WERI-Rb-1 (cell line): Measurements from ENCODE around the gene MTF1.

ENCODE experiments used
- DNase-seq: peaks from one replicate; pipeline ENCODE4 v3.0.0-alpha.2; 2020
- H3K27ac ChIP-seq: fragments of 250-450 bp; sonication (Bioruptor Pico); 2 replicates; pipeline ENCODE4 v1.5.1; 2020; ENCODE audit warnings: mild to moderate bottlenecking, moderate library complexity
- H3K27me3 ChIP-seq: fragments of 250-450 bp; sonication (Bioruptor Pico); 2 replicates; pipeline ENCODE4 v1.5.1; 2021; ENCODE audit warnings: mild to moderate bottlenecking, low read depth, moderate library complexity; ENCODE audit not compliant: insufficient read depth, severe bottlenecking
- H3K36me3 ChIP-seq: fragments of 250-450 bp; sonication (Bioruptor Pico); 2 replicates; pipeline ENCODE4 v1.5.1; 2020; ENCODE audit warnings: mild to moderate bottlenecking, moderate library complexity
- H3K4me3 ChIP-seq: 2 replicates; pipeline ENCODE4 v1.5.1; 2011; ENCODE audit warnings: low read depth, mild to moderate bottlenecking, control low read depth, low read length
- H3K9me3 ChIP-seq: fragments of 250-450 bp; sonication (Bioruptor Pico); 2 replicates; pipeline ENCODE4 v1.5.1; 2021; ENCODE audit warnings: mild to moderate bottlenecking, moderate library complexity; ENCODE audit not compliant: severe bottlenecking
- TF ChIP-seq, protein P1 (sequence below): IDR thresholded peaks from 2 replicates; pipeline ENCODE4 v1.5.1; 2011; ENCODE audit warnings: low read depth, mild to moderate bottlenecking, control low read depth, inconsistent platforms, low read length

The MTF1 gene

DNA sequence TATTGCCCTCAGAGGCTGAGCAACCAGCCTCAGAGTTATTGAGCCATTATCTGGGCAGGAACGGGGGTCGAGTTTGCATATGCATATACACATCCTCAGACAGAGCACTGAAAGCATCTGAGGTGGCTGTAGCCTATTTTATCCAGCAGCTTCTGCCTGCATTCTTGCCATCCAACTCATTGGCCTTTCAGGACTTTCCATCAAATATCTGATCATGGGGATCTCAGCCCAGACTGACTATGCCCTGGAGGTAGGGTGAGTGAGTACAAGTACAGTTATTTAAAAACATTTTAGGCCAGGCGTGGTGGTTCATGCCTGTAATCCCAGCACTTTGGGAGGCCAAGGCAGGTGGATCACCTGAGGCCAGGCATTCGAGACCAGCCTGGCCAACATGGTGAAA, 1.8 kb upstream of the MTF1 start:
- TF ChIP-seq, protein P1, sequence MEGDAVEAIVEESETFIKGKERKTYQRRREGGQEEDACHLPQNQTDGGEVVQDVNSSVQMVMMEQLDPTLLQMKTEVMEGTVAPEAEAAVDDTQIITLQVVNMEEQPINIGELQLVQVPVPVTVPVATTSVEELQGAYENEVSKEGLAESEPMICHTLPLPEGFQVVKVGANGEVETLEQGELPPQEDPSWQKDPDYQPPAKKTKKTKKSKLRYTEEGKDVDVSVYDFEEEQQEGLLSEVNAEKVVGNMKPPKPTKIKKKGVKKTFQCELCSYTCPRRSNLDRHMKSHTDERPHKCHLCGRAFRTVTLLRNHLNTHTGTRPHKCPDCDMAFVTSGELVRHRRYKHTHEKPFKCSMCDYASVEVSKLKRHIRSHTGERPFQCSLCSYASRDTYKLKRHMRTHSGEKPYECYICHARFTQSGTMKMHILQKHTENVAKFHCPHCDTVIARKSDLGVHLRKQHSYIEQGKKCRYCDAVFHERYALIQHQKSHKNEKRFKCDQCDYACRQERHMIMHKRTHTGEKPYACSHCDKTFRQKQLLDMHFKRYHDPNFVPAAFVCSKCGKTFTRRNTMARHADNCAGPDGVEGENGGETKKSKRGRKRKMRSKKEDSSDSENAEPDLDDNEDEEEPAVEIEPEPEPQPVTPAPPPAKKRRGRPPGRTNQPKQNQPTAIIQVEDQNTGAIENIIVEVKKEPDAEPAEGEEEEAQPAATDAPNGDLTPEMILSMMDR = no peak
- Histone ChIP-seq H3K9me3 (no peaks in the 10 kb centered on the region), H3K27me3 (no peaks in the 10 kb centered on the region), H3K4me3 (no peak overlapping the region), H3K36me3 (peaks cover 36% of the 10 kb centered on the region), H3K27ac (no peak overlapping the region)
- no peak for DNase-seq

DNA sequence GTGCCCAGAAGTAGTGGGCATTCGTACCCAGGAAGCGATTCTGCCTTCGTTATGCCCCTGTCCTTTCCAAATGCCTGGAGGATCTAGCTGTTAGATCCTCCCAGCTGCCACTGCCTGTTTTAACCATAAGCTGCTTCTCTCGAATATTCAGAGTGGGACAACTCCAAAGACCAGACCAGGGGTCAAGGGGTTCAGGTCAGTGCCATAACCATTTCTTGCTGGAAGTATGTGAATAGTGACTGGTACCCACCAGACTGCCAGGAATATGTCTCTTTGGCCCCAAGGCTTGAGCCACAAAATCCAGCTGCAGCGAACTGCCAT, 914 bp upstream of the MTF1 start:
- no peak overlapping the region for H3K27ac ChIP-seq
- DNase-seq = no peak
- no peaks in the 10 kb centered on the region for H3K27me3 ChIP-seq
- TF ChIP-seq, protein P1 = no peak
- H3K9me3 ChIP-seq = no peaks in the 10 kb centered on the region
- H3K4me3 ChIP-seq = peak overlapping the region; percentile 96
- peaks cover 36% of the 10 kb centered on the region for H3K36me3 ChIP-seq

GRCh38 chr1:37858931-37859506, 373 bp downstream of the MTF1 start:
- TF ChIP-seq, protein P1 = no peak
- H3K27me3 ChIP-seq = no peaks in the 10 kb centered on the region
- DNase-seq = no peak
- peak overlapping the region; percentile 96 for H3K4me3 ChIP-seq
- peaks cover 39% of the 10 kb centered on the region for H3K36me3 ChIP-seq
- no peaks in the 10 kb centered on the region for H3K9me3 ChIP-seq
- H3K27ac ChIP-seq = peak overlapping the region; percentile 67

DNA sequence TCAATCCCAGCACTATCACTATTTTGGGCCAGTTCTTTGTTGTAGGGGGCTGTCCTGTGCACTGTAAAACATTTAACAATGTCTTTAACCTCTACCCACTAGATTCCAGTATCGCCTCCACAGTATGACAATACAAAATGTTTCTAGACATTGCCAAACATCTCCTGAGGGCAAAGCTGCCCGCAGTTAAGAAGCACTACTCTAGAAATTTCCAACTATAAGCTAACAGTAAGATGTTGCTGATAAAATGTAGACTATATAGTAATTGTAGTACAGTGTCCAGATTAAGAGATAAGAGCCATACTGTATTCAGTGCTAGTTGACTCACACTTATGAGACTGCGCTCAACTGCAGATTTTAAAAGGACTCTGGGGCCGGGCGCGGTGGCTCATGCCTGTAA, 5.0 kb downstream of the MTF1 start:
- no peak for DNase-seq
- Histone ChIP-seq H3K27ac (no peak overlapping the region), H3K9me3 (no peaks in the 10 kb centered on the region), H3K27me3 (no peaks in the 10 kb centered on the region), H3K4me3 (no peak overlapping the region), H3K36me3 (peaks cover 38% of the 10 kb centered on the region)
- TF ChIP-seq, protein P1 = no peak

DNA sequence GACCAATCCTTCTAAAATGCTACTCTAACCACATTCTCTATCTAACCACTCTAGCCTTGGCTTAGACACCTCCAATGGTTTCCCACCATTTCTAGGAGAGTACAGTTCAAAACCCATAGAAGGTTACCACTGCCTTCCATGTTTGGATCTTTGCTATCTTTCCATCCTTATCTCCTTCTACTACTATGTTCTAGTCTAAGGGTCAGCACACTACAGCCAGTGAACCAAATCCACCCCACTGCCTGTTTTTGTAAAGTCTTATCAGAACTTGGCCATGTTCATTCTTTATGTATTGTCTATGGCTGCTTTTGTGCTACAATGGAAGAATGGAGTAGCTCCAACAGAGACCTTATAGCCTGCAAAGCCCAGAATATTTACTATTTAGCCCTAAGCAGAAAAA, 6.2 kb downstream of the MTF1 start:
- Histone ChIP-seq H3K9me3 (no peaks in the 10 kb centered on the region), H3K36me3 (peaks cover 38% of the 10 kb centered on the region), H3K4me3 (no peak overlapping the region), H3K27ac (no peak overlapping the region), H3K27me3 (no peaks in the 10 kb centered on the region)
- TF ChIP-seq, protein P1 = no peak
- DNase-seq = no peak

- Histone ChIP-seq H3K27me3 (no peaks in the 10 kb centered on the region), H3K27ac (no peak overlapping the region), H3K4me3 (no peak overlapping the region), H3K9me3 (no peaks in the 10 kb centered on the region), H3K36me3 (peaks cover 35% of the 10 kb centered on the region)
- DNase-seq = no peak
- TF ChIP-seq, protein P1 = no peak
These were observed 7.6 kb downstream of the MTF1 start for GRCh38 chr1:37851782-37852210.
